GM21825 (cell line): ENCODE measurements around the gene ORM1.

Source experiments
- ATAC-seq: cut with Tn5 transposase; IDR thresholded peaks from one replicate; pipeline ENCODE4 v1.9.1; 2021; ENCODE audit warnings: mild to moderate bottlenecking, moderate library complexity; ENCODE audit not compliant: unreplicated experiment

ORM1 gene

GRCh38 chr9:114362394-114362793 lies 39.5 kb downstream of the ORM1 start:
- ATAC-seq: no peak

- no peak for ATAC-seq
Measured at GRCh38 chr9:114363424-114363823, 40.5 kb downstream of the ORM1 start.

- no peak for ATAC-seq
Measured at GRCh38 chr9:114364134-114365041, 41.5 kb downstream of the ORM1 start.

- no peak for ATAC-seq
Measured at GRCh38 chr9:114365194-114365593, 42.3 kb downstream of the ORM1 start.

- peak; percentile 38 for ATAC-seq
Measured at GRCh38 chr9:114366334-114367128, 43.6 kb downstream of the ORM1 start.

- no peak for ATAC-seq
Measured at GRCh38 chr9:114367366-114367765, 44.5 kb downstream of the ORM1 start.

DNA sequence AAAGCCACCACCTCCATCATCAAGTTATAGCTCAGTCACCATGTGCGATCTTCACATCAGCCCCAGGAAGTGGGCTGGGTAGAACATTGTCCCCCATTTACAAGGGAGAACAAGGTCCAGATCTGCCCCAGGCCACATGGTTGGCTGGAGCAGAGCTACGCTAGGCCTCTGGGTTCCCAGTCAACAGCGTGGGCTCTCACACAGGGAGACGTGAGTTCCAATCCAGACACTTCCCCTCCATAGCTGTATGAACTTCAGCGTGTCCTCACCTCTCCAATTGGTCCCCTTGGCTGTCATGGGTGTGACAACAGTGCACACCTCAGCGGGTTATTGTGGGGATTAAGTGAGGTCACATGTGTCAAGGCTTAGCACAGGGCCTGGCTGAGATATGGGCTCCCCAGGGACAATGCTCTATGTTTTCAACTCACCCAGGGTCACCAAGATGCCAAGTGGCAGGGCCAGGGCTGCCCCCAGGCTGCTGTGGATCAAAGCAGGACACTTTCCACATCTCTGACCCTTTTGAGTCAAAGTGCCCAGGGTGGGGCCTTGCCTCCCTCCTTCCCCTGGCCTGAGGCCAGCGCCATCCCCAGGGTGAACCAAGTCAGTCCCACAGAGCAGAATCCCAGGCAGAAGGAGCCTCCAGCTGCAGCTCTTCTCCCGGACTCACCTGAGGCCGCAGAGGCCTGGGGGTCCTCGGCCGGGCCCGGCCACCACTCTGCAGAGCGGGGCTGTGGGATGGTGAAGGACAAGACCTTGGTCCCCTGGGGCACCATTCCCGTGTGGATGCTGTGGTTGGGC lies 45.1 kb downstream of the ORM1 start:
- ATAC-seq: no peak

- ATAC-seq: no peak
Measured at GRCh38 chr9:114369216-114370130, 46.6 kb downstream of the ORM1 start.

DNA sequence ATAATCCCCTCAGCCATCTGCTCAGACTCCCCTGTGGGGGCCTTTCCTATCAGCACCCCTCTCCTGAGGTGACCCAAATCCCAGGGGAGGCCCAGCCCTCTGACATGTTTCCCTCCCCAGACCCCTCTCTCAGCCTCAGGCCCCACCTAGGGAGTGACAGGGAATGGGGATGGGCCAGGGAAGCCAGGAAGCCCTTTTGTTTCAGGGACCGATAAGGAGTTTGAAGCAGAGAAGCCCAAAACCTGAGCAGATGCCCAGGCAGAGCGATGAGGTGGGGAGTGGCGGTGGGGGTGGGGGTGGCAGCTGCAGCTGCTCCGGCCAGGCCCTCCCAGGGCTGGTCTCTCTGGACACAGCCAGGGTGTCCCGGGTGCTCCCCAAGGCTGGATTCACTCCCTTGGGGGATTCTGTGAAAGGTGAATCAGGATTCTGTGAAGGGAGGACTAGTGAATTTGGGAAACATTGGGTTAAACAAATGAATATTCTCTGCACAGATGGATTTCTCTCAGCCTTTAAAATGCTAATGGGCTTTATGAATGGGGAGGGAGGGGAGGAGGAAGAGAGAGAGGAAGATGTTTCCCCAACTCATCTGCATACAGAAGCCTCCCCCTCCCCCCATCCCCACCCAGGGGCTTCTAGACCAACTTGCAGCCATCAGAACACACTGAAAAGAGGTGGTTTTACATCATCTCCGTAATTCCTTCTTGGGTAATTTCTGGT lies 47.5 kb downstream of the ORM1 start:
- no peak for ATAC-seq

GRCh38 chr9:114370968-114371320 lies 48.0 kb downstream of the ORM1 start:
- ATAC-seq: no peak

- ATAC-seq: no peak
Measured at GRCh38 chr9:114371343-114371944, 48.5 kb downstream of the ORM1 start.

GRCh38 chr9:114371973-114372917 lies 49.3 kb downstream of the ORM1 start:
- ATAC-seq: no peak

- peak; percentile 90 for ATAC-seq
Measured at GRCh38 chr9:114372921-114373448, 50.1 kb downstream of the ORM1 start.

DNA sequence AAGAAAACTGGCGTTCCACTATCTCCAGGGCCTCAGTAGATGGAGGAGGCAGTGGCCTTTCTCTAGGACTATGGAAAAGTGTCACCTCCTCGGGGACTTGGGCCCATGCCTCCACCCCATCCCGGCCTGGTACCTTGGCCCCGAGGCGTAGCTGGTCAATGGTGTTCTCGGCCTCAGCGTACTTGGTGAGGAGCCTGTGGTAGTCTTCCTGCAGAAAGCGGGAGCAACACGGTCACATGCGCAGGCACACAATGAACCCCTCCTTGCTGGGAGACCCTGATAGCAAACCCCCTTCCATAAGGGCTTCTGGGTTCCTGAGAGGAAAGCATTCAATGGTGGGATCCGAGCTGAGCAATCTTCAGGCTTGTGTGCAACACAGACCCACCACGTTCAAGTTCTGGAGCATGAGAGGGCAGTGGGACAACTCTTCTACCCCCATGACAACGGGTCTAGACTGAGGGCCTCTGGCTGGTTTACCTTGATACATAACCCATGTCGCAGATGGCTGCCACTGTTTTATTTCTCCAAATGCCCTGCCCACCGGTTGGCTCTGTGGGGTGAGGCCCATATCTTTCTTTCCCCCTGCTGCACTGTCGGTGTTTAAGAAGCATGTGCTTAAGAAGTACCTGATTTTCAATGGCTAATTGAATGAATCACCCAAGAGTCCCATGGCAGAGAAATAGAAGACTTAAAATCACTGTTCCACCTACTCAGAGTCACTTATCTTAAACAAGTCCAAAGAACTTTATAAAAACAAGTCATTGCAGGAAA lies 51.2 kb downstream of the ORM1 start:
- no peak for ATAC-seq

GRCh38 chr9:114374936-114375335 lies 52.0 kb downstream of the ORM1 start:
- no peak for ATAC-seq

- ATAC-seq: no peak
Measured at GRCh38 chr9:114375386-114376175, 52.7 kb downstream of the ORM1 start.
